Stimulated activated CD4-positive, alpha-beta T cell treated with anti-CD3 and anti-CD28 coated beads, TNF-alpha, amount 100 ng/mL, for 24 hours (primary cell): ENCODE data around the gene ARHGAP22.
A peak's percentile ranks its signal among the peaks of the same experiment; 100 is the strongest.
"Not testable (repeated sequence)": the region's sequence is repeated elsewhere in the genome, so short reads cannot be mapped to it uniquely, and the experiment has no call there.

ENCODE experiments used
- DNase-seq, 3 experiments: peaks; one replicate each; pipeline ENCODE4 v3.0.0-alpha.2; 2020; ENCODE audit warnings: low read depth in 3 of 3

Gene ARHGAP22, protein sequence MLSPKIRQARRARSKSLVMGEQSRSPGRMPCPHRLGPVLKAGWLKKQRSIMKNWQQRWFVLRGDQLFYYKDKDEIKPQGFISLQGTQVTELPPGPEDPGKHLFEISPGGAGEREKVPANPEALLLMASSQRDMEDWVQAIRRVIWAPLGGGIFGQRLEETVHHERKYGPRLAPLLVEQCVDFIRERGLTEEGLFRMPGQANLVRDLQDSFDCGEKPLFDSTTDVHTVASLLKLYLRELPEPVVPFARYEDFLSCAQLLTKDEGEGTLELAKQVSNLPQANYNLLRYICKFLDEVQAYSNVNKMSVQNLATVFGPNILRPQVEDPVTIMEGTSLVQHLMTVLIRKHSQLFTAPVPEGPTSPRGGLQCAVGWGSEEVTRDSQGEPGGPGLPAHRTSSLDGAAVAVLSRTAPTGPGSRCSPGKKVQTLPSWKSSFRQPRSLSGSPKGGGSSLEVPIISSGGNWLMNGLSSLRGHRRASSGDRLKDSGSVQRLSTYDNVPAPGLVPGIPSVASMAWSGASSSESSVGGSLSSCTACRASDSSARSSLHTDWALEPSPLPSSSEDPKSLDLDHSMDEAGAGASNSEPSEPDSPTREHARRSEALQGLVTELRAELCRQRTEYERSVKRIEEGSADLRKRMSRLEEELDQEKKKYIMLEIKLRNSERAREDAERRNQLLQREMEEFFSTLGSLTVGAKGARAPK

DNA sequence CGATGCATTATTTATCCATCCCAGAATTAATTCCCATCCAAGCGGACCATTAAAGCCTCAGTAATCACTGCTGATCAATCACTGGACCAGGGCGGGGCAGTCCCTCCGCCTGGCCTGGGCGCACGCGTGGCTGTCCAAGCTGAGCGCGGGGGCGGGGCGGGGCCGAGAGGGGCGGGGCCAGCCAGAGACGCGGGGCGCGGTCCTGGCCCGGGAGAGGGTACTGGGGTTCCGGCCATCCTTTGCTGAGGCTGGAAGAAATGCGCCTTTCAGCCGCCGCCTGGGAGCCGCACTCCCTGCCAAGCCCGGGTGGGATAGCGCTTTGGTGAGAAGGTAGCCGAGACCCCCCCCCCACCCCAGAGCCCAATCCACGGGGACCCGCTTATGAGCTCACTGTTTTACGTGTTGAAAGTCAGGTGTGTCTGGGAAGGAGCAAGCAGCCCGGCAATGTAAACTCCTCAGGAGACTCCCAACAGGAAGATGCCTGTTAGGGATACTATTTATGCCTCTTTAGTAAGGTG is at the start of gene ARHGAP22:
Gene ARHGAP22, minus strand, starts transcription at position 83 of the 518 bp plus-strand sequence. CDS start 277 bp downstream, outside the sequence.
- peak in 1 of 3 experiments; percentile 6 for DNase-seq

GRCh38 chr10:48653944-48654698 is 49.2 kb upstream of the ARHGAP22 start:
- DNase-seq, result no peak

DNA sequence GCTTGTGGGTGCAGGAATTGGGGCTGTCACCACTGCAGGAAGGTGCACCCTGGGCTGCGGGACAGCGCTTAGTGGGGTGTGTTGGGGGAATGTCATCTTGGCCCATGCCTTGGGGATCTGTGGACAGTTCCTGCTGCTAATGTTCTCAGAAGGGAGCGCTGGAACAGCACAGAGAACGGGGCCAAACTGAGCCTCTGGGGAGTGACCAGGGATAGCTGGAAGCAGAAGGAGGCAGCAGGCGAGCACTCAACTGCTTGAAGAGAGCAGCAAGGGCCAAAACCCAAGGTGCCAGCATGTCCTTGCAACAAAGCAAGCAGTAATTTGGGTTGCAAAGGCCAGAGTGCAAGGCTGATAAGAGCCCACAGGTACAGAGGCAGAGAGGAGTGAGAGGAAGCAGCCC is 48.5 kb upstream of the ARHGAP22 start:
- no peak for DNase-seq

- DNase-seq, result no peak
Measured at GRCh38 chr10:48652344-48652743, 47.5 kb upstream of the ARHGAP22 start.

- DNase-seq, result no peak
Measured at GRCh38 chr10:48651839-48652238, 47.0 kb upstream of the ARHGAP22 start.

DNA sequence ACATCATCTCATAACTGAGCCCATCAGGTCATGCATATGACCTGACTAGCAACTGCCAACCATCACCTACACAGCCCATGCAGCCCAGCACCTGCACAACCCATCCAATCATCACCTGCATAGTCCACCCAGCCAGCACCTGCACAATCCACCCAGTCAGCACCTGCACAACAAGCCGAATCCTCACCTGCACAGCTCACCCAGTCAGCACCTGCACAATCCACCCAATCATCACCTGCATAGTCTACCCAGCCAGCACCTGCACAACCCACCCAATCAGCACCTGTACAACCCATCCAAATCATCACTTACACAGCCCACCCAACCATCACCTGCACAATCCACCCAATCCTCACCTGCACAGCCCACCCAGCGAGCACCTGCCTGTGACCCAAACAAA is 46.4 kb upstream of the ARHGAP22 start:
- DNase-seq, result no peak

GRCh38 chr10:48649349-48649944 is 44.6 kb upstream of the ARHGAP22 start:
- DNase-seq, result no peak

DNA sequence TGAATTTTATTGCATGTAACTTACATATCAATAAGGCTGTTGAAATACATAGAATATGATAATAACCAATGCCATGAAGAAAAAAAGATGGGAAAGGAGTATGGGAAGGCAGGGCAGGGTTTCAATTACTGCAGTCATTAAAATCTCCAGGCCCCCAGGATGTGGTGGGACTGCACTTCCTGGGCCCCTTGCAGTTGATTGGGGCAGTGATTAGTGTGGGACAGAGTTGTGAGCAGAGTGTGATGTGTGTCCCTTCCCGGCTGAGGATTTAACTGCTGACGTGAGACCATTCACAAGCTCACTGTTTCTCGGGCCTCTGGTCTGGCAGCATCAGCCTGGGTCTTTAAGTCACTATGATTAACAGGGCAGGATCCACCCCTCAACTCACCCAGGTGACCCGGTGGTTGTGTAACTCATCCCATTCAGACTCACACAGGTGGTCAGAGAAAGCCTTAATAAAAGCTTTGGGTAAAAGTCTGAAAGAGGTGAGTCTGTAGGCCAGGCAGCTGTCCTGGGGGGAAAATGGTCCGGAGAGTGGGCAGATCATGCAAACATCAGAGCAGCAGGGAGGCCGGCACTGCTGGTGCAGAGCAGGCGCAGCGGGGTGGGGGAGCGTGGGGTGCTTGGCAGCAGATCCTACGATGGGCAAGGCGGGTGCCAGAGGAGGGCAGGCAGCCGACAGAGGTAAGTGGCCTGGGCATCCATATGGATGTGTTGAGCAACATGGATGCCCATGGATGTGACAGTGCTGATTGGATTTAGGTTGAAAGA is 43.5 kb upstream of the ARHGAP22 start:
- DNase-seq, result no peak

GRCh38 chr10:48647073-48647472 is 42.2 kb upstream of the ARHGAP22 start:
- not testable (repeated sequence) for DNase-seq

- no peak for DNase-seq
Measured at GRCh38 chr10:48645600-48645999, 40.7 kb upstream of the ARHGAP22 start.

- not testable (repeated sequence) for DNase-seq
Measured at GRCh38 chr10:48641099-48641690, 36.3 kb upstream of the ARHGAP22 start.

GRCh38 chr10:48640326-48640725 is 35.5 kb upstream of the ARHGAP22 start:
- no peak for DNase-seq

DNA sequence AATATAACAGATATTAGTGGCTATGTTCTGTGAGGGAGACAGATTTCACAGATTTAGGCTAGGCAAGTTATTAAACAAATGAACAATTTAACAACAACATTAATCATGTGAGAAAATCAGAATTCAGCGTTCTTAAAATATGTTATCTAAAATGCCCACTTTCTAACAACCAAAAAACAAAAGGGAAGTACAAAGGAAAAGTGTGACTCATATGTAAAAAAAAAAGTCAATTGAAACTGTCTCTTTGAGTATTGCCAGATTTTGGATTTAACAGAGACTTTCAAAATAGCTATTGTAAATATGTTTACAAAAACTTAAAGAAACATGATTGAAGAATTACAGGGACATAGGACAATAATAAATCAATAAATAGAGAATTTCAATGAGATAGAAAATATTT is 34.8 kb upstream of the ARHGAP22 start:
- no peak for DNase-seq

DNA sequence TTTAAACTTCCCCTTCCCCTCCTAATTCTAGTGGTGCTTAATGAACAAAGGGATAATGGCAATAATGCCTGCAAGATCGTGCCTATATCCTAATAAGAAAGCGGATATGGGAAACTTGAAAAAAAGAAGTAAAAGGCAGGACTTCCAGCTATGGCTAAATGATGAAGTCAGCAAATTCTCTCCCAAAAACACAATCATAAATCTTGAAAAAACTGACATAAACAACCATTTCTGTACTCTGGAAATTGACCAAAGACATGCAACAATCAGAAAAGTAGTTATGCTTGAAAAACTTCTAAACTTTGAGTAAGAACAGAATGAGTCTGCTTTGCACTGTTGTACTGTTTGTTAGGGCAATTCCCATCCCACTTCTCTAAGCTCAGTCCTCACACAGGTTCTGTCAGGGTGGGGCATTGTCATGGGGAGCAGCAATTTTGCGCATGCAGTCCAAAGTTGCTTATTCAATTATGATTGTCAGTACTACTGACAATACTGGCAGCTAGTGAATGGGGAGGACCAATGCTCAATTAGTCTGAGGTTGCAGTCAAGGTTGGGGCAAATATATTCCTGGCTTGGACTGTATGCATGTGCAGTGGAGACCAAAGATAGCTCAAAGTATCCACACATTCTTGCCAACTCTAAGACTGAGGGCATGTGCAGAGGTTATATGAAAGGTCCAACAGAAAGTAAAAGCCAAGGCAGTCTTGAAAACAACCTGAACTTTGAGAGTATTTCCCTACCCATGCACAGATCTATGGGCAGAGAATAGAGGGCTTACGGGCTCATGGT is 34.1 kb upstream of the ARHGAP22 start:
- DNase-seq, result no peak

DNA sequence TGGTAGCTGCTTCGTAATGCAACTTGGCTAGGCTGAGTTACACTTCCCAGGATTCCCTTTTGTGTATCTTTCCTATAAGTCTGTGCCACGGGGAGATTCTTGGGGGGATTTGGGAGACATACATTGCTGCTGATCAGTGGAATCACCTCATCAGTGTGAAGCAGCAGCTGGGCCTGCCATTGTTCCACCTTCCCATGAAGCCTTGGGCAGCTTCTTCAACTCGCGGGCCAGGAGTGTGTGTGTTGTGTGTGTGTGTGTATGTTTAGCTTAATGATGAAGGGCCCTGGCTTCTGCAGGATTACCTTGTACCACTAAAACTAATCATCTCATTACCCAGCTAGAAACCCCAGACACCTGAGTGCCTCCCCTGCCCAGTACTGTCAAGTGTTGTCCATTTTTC is 33.3 kb upstream of the ARHGAP22 start:
- no peak for DNase-seq

DNA sequence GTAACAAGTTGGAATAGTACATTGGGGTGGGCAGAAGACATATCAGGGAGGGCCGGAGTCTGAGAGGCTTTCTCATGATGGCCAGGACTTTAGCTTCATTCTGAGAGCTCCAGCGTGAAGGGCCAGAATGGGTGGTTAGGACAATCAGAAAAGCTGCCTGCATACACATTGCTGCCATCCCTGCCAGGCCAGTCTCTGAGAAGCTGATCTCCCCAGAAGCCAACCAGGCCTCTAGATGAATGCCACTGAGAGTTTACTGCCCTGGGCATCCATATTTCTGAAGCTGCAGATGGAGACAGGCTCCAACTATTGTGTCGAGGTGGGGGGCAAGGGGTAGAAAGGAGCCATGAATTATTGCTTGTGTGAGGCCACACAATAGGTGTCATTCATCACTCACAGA is 32.0 kb upstream of the ARHGAP22 start:
- no peak for DNase-seq

DNA sequence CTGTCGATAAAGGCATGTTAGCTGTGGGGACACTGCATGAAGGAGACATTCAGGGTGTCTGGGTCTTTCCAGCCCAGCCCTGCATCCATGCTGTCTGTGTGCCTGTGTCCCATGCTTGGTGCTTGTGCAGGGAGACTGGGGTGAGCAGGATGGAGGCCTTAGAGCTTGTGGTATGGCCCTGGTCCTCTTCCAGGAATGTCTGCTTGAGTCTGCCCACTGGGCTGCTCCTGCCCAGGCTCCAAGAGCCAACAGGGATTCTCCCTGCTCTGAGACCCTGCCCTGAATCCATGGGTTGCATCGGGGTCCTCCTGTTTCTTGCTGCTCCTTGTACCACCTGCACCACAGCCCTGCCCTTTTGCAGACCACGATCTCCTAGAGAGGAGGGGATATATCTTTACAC is 31.4 kb upstream of the ARHGAP22 start:
- DNase-seq, result no peak

DNA sequence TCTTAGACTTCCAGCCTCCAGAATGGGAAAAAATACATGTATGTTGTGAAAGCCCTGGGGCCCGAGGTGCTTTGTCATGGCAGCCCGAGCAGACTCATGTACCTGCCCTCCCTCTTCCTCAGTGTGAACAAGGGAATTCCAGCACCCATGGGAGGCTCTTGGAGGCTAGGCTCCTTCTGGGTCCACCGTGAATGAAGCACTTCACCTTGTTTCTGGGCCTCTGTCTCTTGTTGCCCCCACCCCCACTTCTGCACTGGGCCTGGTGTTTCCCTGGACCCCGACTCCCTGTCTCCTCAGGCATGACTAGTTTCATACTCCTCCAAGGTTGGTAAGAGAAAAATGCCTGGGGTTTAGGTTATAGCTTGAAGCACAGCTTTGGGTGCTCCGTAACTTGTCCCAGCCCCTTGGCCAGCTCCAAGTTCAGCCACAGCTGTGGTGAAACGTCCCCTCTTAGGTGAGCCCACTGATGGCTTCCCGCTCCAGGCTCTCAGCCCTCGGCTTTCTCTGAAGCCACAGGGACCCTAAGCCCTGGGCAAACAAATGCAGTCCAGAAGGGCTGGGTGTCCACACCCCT is 30.2 kb upstream of the ARHGAP22 start:
- no peak for DNase-seq

GRCh38 chr10:48634198-48634983 is 29.5 kb upstream of the ARHGAP22 start:
- peak in 1 of 3 experiments; percentile 25 for DNase-seq
